GM13976 (cell line): ENCODE data around the gene PLXND1.

Experiments
- DNase-seq: peaks from one replicate; pipeline ENCODE4 v3.0.0; 2012; ENCODE audit warnings: low spot score
- CTCF ChIP-seq: IDR thresholded peaks from 2 replicates; pipeline ENCODE4 v1.5.1; 2012; ENCODE audit warnings: borderline replicate concordance, mild to moderate bottlenecking; ENCODE audit not compliant: insufficient read depth; ENCODE audit errors: extremely low read depth, missing control alignments, control extremely low read depth
- in situ Hi-C: fragments of 300-500 bp; cut with MboI; formaldehyde crosslinking; loops from one replicate; pipeline ENCODE4 v1.12.0; 2022; ENCODE audit warnings: low sequenced_read_pairs, mixed read lengths, inconsistent platforms; ENCODE audit not compliant: unreplicated experiment

The PLXND1 gene

GRCh38 chr3:129593595-129594339 is 12.7 kb downstream of the PLXND1 start:
- no peak for TF ChIP-seq CTCF
- in situ Hi-C loops, result no loop called here
- DNase-seq, result no peak

GRCh38 chr3:129593230-129593594 is 13.3 kb downstream of the PLXND1 start:
- DNase-seq, result no peak
- in situ Hi-C loops, result no loop called here
- no peak for TF ChIP-seq CTCF

GRCh38 chr3:129592381-129593131 is 13.9 kb downstream of the PLXND1 start:
- in situ Hi-C loops, result no loop called here
- TF ChIP-seq CTCF, result no peak
- no peak for DNase-seq

GRCh38 chr3:129591932-129592331 is 14.5 kb downstream of the PLXND1 start:
- TF ChIP-seq CTCF, result no peak
- in situ Hi-C loops, result no loop called here
- no peak for DNase-seq

- no peak for DNase-seq
- TF ChIP-seq CTCF, result no peak
- in situ Hi-C loops, result no loop called here
Observed at GRCh38 chr3:129590215-129590614, 16.3 kb downstream of the PLXND1 start.

- DNase-seq, result no peak
- no peak for TF ChIP-seq CTCF
- in situ Hi-C loops, result no loop called here
Observed at GRCh38 chr3:129587566-129588210, 18.8 kb downstream of the PLXND1 start.
